H9 (cell line): Measurements from ENCODE around the gene PDZD2. TPM values are rescaled to one million over a fixed set of nuclear protein-coding genes. Genes with fewer than 3 reads are reported as not detected.

Experiments
- DNase-seq: peaks from one replicate; pipeline ENCODE4 v3.0.0-alpha.2; 2017
- H2AFZ ChIP-seq: one replicate; pipeline ENCODE4 v1.6.1; 2013; ENCODE audit warnings: mild to moderate bottlenecking, low read length, control low read depth, moderate library complexity
- H2AK5ac ChIP-seq: 2 replicates; pipeline ENCODE4 v1.6.1; 2013; ENCODE audit warnings: low read length, control low read depth, mixed read lengths; ENCODE audit not compliant: insufficient read length
- H2BK120ac ChIP-seq: one replicate; pipeline ENCODE4 v1.6.1; 2013; ENCODE audit warnings: low read depth, mild to moderate bottlenecking, low read length, control low read depth, inconsistent platforms; ENCODE audit not compliant: poor library complexity, severe bottlenecking
- H2BK12ac ChIP-seq: 2 replicates; pipeline ENCODE4 v1.6.1; 2013; ENCODE audit warnings: low read length, control low read depth, mixed read lengths, low read depth; ENCODE audit not compliant: insufficient read length
- H2BK15ac ChIP-seq: 2 replicates; pipeline ENCODE4 v1.6.1; 2013; ENCODE audit warnings: low read depth, low read length, control low read depth
- H2BK20ac ChIP-seq: one replicate; pipeline ENCODE4 v1.6.1; 2013; ENCODE audit warnings: low read depth, mild to moderate bottlenecking, low read length, control low read depth, inconsistent platforms; ENCODE audit not compliant: poor library complexity, severe bottlenecking
- H2BK5ac ChIP-seq: 2 replicates; pipeline ENCODE4 v1.6.1; 2013; ENCODE audit warnings: low read length, control low read depth, mixed read lengths; ENCODE audit not compliant: insufficient read length
- H3K14ac ChIP-seq: 2 replicates; pipeline ENCODE4 v1.6.1; 2013; ENCODE audit warnings: low read length, control low read depth; ENCODE audit not compliant: insufficient read depth
- H3K18ac ChIP-seq: 2 replicates; pipeline ENCODE4 v1.6.1; 2013; ENCODE audit warnings: low read depth, mild to moderate bottlenecking, mixed read lengths, low read length, control low read depth; ENCODE audit not compliant: insufficient read length
- H3K23ac ChIP-seq: 2 replicates; pipeline ENCODE4 v1.6.1; 2013; ENCODE audit warnings: low read length, control low read depth, mixed read lengths, low read depth; ENCODE audit not compliant: insufficient read length
- H3K23me2 ChIP-seq: 2 replicates; pipeline ENCODE4 v1.6.1; 2013; ENCODE audit warnings: low read depth, mild to moderate bottlenecking, mixed read lengths, low read length, control low read depth; ENCODE audit not compliant: insufficient read length, poor library complexity, severe bottlenecking
- H3K27ac ChIP-seq: 2 replicates; pipeline ENCODE4 v1.5.1; 2013; ENCODE audit warnings: low read length, control low read depth, mixed read lengths, low read depth; ENCODE audit not compliant: insufficient read length
- H3K27me3 ChIP-seq: 2 replicates; pipeline ENCODE4 v1.6.1; 2013; ENCODE audit warnings: low read length, control low read depth, inconsistent platforms; ENCODE audit not compliant: insufficient read depth
- H3K4ac ChIP-seq: 2 replicates; pipeline ENCODE4 v1.6.1; 2013; ENCODE audit warnings: low read depth, mild to moderate bottlenecking, control low read depth, inconsistent platforms, low read length, moderate library complexity
- H3K4me1 ChIP-seq: 2 replicates; pipeline ENCODE4 v1.6.1; 2013; ENCODE audit warnings: low read length, control low read depth, inconsistent platforms; ENCODE audit not compliant: insufficient read depth
- H3K4me2 ChIP-seq: 2 replicates; pipeline ENCODE4 v1.6.1; 2013; ENCODE audit warnings: low read length, control low read depth, mixed read lengths; ENCODE audit not compliant: insufficient read length, insufficient read depth
- H3K56ac ChIP-seq: 2 replicates; pipeline ENCODE4 v1.6.1; 2013; ENCODE audit warnings: low read depth, mild to moderate bottlenecking, mixed read lengths, low read length, control low read depth; ENCODE audit not compliant: insufficient read length
- H3K79me1 ChIP-seq: 2 replicates; pipeline ENCODE4 v1.6.1; 2013; ENCODE audit warnings: low read depth, mild to moderate bottlenecking, moderate library complexity, low read length, control low read depth, inconsistent platforms; ENCODE audit not compliant: insufficient read depth, poor library complexity, severe bottlenecking
- H3K79me2 ChIP-seq: 2 replicates; pipeline ENCODE4 v1.6.1; 2013; ENCODE audit warnings: low read length, control low read depth, inconsistent platforms; ENCODE audit not compliant: insufficient read depth
- H3K9ac ChIP-seq: 2 replicates; pipeline ENCODE4 v1.6.1; 2013; ENCODE audit warnings: low read length, control low read depth, mixed read lengths; ENCODE audit not compliant: insufficient read length; ENCODE audit errors: extremely low read depth
- H3K9me3 ChIP-seq: one replicate; pipeline ENCODE4 v1.6.1; 2013; ENCODE audit warnings: low read depth, low read length, inconsistent platforms; ENCODE audit not compliant: control insufficient read depth
- H3T11ph ChIP-seq: one replicate; pipeline ENCODE4 v1.6.1; 2013; ENCODE audit warnings: mild to moderate bottlenecking, low read length, control low read depth, inconsistent platforms
- H4K20me1 ChIP-seq: one replicate; pipeline ENCODE4 v1.6.1; 2013; ENCODE audit not compliant: control insufficient read depth, insufficient read length, insufficient read depth
- H4K5ac ChIP-seq: 2 replicates; pipeline ENCODE4 v1.6.1; 2013; ENCODE audit warnings: low read depth, mild to moderate bottlenecking, mixed read lengths, low read length, control low read depth; ENCODE audit not compliant: insufficient read length
- H4K8ac ChIP-seq: replicated peaks from 2 replicates; pipeline ENCODE4 v1.6.1; 2013; ENCODE audit warnings: low read length, control low read depth, mixed read lengths, low read depth; ENCODE audit not compliant: insufficient read length
- H4K91ac ChIP-seq: 2 replicates; pipeline ENCODE4 v1.6.1; 2013; ENCODE audit warnings: low read depth, mild to moderate bottlenecking, moderate library complexity, mixed read lengths, low read length, control low read depth; ENCODE audit not compliant: insufficient read length
- H3K27ac Mint-ChIP-seq, 3 experiments: 2 replicates in 2 of 3; 3 replicates in 1 of 3; pipeline ENCODE4 v1.8.0; 2020 to 2021; ENCODE audit warnings: mixed read lengths in 3 of 3, mild to moderate bottlenecking in 1 of 3, moderate library complexity in 1 of 3
- H3K27me3 Mint-ChIP-seq: 2 replicates; pipeline ENCODE4 v1.8.0; 2021; ENCODE audit warnings: low read depth, mild to moderate bottlenecking, moderate library complexity, mixed read lengths
- H3K36me3 Mint-ChIP-seq, 3 experiments: 2 replicates in 2 of 3; 3 replicates in 1 of 3; pipeline ENCODE4 v1.8.0; 2020 to 2021; ENCODE audit warnings: low read depth in 3 of 3, mixed read lengths in 3 of 3; ENCODE audit not compliant: insufficient read depth in 1 of 3
- H3K4me1 Mint-ChIP-seq, 2 experiments: 2 replicates each; pipeline ENCODE4 v1.8.0; 2020; ENCODE audit warnings: mixed read lengths in 2 of 2
- H3K4me3 Mint-ChIP-seq, 2 experiments: 2 replicates in 1 of 2; 3 replicates in 1 of 2; pipeline ENCODE4 v1.8.0; 2020 to 2021; ENCODE audit warnings: mild to moderate bottlenecking in 2 of 2, mixed read lengths in 2 of 2, moderate library complexity in 1 of 2
- H3K9me3 Mint-ChIP-seq, 2 experiments: 2 replicates in 1 of 2; 3 replicates in 1 of 2; pipeline ENCODE4 v1.8.0; 2020; ENCODE audit warnings: mild to moderate bottlenecking in 2 of 2, mixed read lengths in 2 of 2, moderate library complexity in 1 of 2
- WGBS: extraction: QIAGEN DNeasy Blood & Tissue Kit; methylation state at CpG from one replicate; pipeline ENCODE4 v1.1.7; 2013; ENCODE audit warnings: missing lambda C conversion rate, low lambda C conversion rate, mixed read lengths; ENCODE audit not compliant: insufficient read length; ENCODE audit errors: extremely low coverage; 5-methylcytosine and 5-hydroxymethylcytosine counted together
- total RNA-seq: library from RNA; stranded (reverse); gene quantifications from 2 replicates; pipeline ENCODE4 v1.2.1, GENCODE V29; 2021
- TF ChIP-seq, protein P1 (sequence below): fragments of 200-600 bp; sonication (generic); conservative IDR thresholded peaks from 3 replicates; pipeline ENCODE4 v1.8.0; 2021; ENCODE audit warnings: antibody characterized with exemption, mild to moderate bottlenecking

Gene PDZD2
- total RNA-seq, 1 experiment from 2014 or later = 9.9 TPM

DNA sequence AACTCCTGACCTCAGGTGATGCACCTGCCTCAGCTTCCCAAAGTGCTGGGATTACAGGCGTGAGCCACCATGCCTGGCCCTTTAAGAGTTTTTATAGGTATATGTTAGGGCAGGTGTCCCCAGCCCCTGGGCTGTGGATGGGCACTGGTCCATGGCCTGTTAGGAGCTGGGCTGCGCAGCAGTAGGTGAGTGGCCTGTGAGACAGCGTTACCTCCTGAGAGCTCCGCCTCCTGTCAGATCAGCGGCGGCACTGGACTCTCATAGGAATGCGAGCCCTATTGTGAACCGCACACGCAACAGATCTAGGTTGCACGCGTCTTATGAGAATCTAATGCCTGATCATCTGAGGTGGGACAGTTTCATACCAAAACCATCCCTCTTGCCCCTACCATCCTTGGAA is 361.8 kb downstream of the PDZD2 start:
- Histone ChIP-seq H3K23me2 (no peaks in the 10 kb centered on the region), H3K9me3 (no peaks in the 10 kb centered on the region), H3K14ac (no peak overlapping the region), H3K23ac (no peak overlapping the region), H3K4ac (no peak overlapping the region), H2BK5ac (no peak overlapping the region), H2BK20ac (no peak overlapping the region), H2AK5ac (no peak overlapping the region), H4K20me1 (no peaks in the 10 kb centered on the region), H3K9ac (no peak overlapping the region), H2BK120ac (no peak overlapping the region), H3K4me2 (no peak overlapping the region), H2BK15ac (no peak overlapping the region), H3K27me3 (no peaks in the 10 kb centered on the region), H2BK12ac (no peak overlapping the region), H3T11ph (no peak overlapping the region), H4K5ac (no peak overlapping the region), H3K79me2 (no peaks in the 10 kb centered on the region), H2AFZ (no peak overlapping the region), H3K4me1 (peaks cover under 1% of the 10 kb centered on the region; the same call in 1 of the 2 replicates), H4K8ac (no peak overlapping the region), H3K79me1 (no peaks in the 10 kb centered on the region), H3K56ac (no peak overlapping the region), H3K27ac (no peak overlapping the region), H4K91ac (no peak overlapping the region), H3K18ac (no peak overlapping the region)
- Mint-ChIP-seq H3K27ac (no peak overlapping the region), H3K9me3 (no peaks in the 10 kb centered on the region; a peak in 1 of 5 replicates), H3K36me3 (peaks cover 9 to 13% (median 10%) of the 10 kb centered on the region in 3 experiments), H3K27me3 (no peaks in the 10 kb centered on the region), H3K4me1 (peaks cover 10 to 20% of the 10 kb centered on the region in 2 experiments), H3K4me3 (no peak overlapping the region)
- no peak for DNase-seq
- WGBS = no CpG with 5 or more reads among the region's 11 CpGs
- TF ChIP-seq, protein P1, sequence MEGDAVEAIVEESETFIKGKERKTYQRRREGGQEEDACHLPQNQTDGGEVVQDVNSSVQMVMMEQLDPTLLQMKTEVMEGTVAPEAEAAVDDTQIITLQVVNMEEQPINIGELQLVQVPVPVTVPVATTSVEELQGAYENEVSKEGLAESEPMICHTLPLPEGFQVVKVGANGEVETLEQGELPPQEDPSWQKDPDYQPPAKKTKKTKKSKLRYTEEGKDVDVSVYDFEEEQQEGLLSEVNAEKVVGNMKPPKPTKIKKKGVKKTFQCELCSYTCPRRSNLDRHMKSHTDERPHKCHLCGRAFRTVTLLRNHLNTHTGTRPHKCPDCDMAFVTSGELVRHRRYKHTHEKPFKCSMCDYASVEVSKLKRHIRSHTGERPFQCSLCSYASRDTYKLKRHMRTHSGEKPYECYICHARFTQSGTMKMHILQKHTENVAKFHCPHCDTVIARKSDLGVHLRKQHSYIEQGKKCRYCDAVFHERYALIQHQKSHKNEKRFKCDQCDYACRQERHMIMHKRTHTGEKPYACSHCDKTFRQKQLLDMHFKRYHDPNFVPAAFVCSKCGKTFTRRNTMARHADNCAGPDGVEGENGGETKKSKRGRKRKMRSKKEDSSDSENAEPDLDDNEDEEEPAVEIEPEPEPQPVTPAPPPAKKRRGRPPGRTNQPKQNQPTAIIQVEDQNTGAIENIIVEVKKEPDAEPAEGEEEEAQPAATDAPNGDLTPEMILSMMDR = no peak
